Ascending aorta (tissue), 2 donors: ENCODE data around the gene SPHK2. TPM values are rescaled to one million over a fixed set of nuclear protein-coding genes. Genes with fewer than 3 reads are reported as not detected.
A peak's percentile ranks its signal among the peaks of the same experiment; 100 is the strongest.
"Not testable (repeated sequence)": the region's sequence is repeated elsewhere in the genome, so short reads cannot be mapped to it uniquely, and the experiment has no call there.

Experiments
- DNase-seq, 2 donors: peaks; one replicate each; pipeline ENCODE4 v3.0.0-alpha.2; 2019; ENCODE audit warnings: low spot score in 2 of 2
- H3K27ac ChIP-seq, 2 donors: fragments of 200-600 bp; sonication (generic); one replicate each; pipeline ENCODE4 v1.5.1; 2016 to 2017; ENCODE audit warnings: mild to moderate bottlenecking in 1 of 2
- H3K27me3 ChIP-seq: fragments of 200-600 bp; sonication (generic); one replicate; pipeline ENCODE4 v1.5.1; 2017
- H3K36me3 ChIP-seq, 2 donors: fragments of 200-600 bp; sonication (generic); one replicate each; pipeline ENCODE4 v1.5.1; 2016
- H3K4me1 ChIP-seq, 2 donors: fragments of 200-600 bp; sonication (generic); one replicate each; pipeline ENCODE4 v1.5.1; 2016 to 2017; ENCODE audit warnings: mild to moderate bottlenecking in 1 of 2
- H3K4me3 ChIP-seq, 2 donors: fragments of 200-600 bp; sonication (generic); one replicate each; pipeline ENCODE4 v1.5.1; 2016 to 2017; ENCODE audit warnings: mild to moderate bottlenecking in 1 of 2
- H3K9me3 ChIP-seq, 2 donors: fragments of 200-600 bp; sonication (generic); one replicate each; pipeline ENCODE4 v1.5.1; 2016
- intact Hi-C: fragments of 100-400 bp; cut with DNase I; formaldehyde crosslinking; loops from one replicate; pipeline ENCODE4 v1.15.1; 2023
- total RNA-seq: library from RNA; depleted of rRNA; stranded (reverse); fragments of >200 nt; gene quantifications from one replicate; pipeline ENCODE4 v1.1.0, GENCODE V29; 2016
- TF ChIP-seq, protein P1 (sequence below), 3 experiments: fragments of 200-600 bp in 2 of 3; fragments of 450-650 bp in 1 of 3; sonication (generic) in 2 of 3; IDR thresholded peaks; one replicate each; pipeline ENCODE4 v1.5.1; 2016 to 2019; ENCODE audit warnings: antibody characterized with exemption in 3 of 3, mild to moderate bottlenecking in 1 of 3, moderate library complexity in 1 of 3

Gene SPHK2
- total RNA-seq, 1 donor from 2014 or later = 35.3 TPM

DNA sequence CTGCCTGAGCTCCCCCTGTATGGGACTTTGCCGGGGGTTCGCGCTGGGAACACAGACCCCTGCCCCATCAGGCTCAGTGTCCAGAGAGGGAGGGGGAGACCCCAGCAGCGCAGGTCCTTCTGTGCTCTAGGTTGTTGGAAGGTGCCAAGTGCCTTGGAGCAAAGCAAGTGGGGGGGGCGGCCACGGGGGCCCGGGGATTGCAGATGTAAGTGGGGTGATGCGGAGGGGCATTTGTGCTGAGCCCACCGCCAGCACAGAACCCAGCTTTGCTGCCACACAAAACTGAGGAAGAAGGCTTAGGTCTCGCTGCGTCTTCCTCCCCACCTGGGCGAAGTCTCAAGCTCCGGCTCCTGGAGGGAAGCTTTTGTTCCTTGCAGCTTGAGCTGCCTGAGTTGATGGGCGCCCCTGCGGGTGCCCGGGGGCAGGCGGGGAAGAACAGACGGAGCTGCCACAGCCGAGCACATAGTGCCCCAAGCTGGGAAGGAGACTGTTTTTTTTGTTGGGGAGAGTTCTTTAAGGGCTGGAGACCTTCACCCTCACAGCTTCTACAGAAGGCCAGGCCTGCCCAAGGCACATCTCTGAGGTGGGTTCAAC lies 55.0 kb downstream of the SPHK2 start:
- DNase-seq = no peak
- Histone ChIP-seq H3K4me3 (no peak overlapping the region), H3K27me3 (no peaks in the 10 kb centered on the region), H3K27ac (no peak overlapping the region), H3K4me1 (peaks cover 0 to 2% of the 10 kb centered on the region in 2 donors), H3K36me3 (no peaks in the 10 kb centered on the region), H3K9me3 (no peaks in the 10 kb centered on the region)
- intact Hi-C loops = loop anchor here (2.0 kb wide), 2 partner anchors 40 to 64 kb away; no protein-coding TSS in a partner anchor
- TF ChIP-seq, protein P1, sequence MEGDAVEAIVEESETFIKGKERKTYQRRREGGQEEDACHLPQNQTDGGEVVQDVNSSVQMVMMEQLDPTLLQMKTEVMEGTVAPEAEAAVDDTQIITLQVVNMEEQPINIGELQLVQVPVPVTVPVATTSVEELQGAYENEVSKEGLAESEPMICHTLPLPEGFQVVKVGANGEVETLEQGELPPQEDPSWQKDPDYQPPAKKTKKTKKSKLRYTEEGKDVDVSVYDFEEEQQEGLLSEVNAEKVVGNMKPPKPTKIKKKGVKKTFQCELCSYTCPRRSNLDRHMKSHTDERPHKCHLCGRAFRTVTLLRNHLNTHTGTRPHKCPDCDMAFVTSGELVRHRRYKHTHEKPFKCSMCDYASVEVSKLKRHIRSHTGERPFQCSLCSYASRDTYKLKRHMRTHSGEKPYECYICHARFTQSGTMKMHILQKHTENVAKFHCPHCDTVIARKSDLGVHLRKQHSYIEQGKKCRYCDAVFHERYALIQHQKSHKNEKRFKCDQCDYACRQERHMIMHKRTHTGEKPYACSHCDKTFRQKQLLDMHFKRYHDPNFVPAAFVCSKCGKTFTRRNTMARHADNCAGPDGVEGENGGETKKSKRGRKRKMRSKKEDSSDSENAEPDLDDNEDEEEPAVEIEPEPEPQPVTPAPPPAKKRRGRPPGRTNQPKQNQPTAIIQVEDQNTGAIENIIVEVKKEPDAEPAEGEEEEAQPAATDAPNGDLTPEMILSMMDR (IDR thresholded peaks at IDR 0.05) = no peak

DNA sequence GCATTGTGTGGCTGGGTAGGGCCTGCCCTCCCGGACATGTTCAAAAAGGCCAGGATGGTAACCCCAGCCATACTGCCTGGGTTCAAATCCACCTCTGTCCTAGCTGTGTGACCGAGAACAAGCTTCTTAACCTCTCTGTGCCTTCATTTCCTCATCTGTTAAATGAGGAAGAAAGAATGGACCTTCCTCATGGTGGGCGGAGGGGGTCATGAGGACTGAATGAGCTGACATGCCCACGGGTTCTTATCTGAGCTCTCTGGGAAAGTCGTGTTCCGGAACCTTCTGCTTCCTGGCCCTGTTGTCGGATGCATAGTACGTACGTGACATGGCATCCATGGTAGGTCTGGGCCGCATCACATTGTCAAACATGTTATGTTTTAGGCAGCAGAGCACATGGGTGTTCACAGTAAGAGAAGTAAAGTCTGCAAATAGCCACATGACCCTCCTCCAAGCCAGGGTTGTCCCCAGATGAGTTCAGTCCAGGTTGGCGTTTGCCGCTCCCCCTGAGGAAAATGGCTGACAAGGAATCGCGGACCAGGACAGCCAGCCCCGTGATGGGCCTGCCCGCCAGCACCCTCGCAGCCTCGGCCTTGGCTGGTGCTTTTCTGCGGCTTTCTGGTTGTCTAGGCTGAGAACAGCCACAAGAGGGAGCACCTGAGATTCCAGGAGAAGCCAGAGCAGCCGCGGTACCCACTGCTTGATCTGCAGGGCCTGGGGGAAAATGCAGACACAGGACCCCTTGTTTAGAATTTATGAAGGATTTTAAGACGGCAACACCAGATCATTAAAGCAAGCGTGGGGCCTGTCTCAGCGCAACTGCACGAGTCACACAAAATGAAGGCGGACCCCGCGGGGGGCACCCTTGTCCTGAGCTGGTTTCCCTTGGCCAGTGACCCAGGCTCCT lies 55.9 kb downstream of the SPHK2 start:
- intact Hi-C loops = loop anchor here (1.0 to 2.0 kb wide), 3 partner anchors 29 to 64 kb away; partner anchors contain the start of gene CA11
- Histone ChIP-seq H3K27ac (no peak overlapping the region), H3K4me1 (peaks cover 0 to 2% of the 10 kb centered on the region in 2 donors), H3K4me3 (no peak overlapping the region), H3K36me3 (no peaks in the 10 kb centered on the region), H3K9me3 (no peaks in the 10 kb centered on the region), H3K27me3 (no peaks in the 10 kb centered on the region)
- peak; percentile 20 to 90 for DNase-seq
- TF ChIP-seq, protein P1 (IDR thresholded peaks at IDR 0.05) = peak; percentile 84 to 89 (median 86)

DNA sequence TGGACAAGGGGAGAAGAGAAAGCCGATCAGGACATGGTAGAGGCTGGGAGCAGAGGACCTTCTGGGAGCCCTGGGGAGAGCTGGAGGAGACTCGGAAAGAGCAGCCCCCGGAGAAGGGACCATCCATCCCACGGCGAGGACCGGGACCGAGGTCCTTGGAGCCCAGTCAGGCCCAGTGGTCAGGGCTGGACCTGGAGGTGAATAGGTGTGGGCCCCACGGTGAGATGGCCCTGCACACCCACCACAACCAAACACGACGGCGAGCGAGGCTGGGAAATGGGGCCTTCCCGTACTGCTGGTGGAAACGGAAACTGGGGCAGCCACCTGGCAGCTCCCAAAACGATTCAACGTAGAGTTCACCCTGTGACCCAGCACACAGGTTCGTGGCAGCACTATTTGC lies 57.2 kb downstream of the SPHK2 start:
- Histone ChIP-seq H3K36me3 (no peaks in the 10 kb centered on the region), H3K4me1 (peaks cover 0 to 2% of the 10 kb centered on the region in 2 donors), H3K27me3 (no peaks in the 10 kb centered on the region), H3K9me3 (no peaks in the 10 kb centered on the region), H3K27ac (no peak overlapping the region), H3K4me3 (no peak overlapping the region)
- no peak for DNase-seq
- TF ChIP-seq, protein P1 (IDR thresholded peaks at IDR 0.05) = no peak
- intact Hi-C loops = no loop called here

DNA sequence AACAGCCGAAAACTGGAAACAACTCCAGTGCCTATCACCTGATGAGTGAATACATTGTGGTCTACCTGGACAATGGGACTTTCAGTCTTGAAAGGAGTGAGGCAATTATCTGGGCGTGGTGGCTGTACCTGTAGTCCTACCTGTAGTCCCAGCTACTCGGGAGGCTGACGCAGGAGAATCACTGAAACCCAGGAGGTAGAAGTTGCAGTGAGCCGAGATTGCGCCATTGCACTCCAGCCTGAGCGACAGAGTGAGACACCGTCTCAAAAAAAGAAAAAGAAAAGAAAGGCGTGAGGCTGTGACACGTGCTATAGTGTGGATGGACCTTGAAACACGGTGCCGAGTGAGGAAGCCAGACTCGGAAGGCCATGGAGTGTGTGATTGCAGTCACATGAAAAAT lies 57.6 kb downstream of the SPHK2 start:
- Histone ChIP-seq H3K9me3 (no peaks in the 10 kb centered on the region), H3K4me1 (peaks cover 0 to 2% of the 10 kb centered on the region in 2 donors), H3K4me3 (no peak overlapping the region), H3K36me3 (no peaks in the 10 kb centered on the region), H3K27me3 (no peaks in the 10 kb centered on the region), H3K27ac (no peak overlapping the region)
- DNase-seq = no peak
- TF ChIP-seq, protein P1 (IDR thresholded peaks at IDR 0.05) = no peak
- intact Hi-C loops = no loop called here

DNA sequence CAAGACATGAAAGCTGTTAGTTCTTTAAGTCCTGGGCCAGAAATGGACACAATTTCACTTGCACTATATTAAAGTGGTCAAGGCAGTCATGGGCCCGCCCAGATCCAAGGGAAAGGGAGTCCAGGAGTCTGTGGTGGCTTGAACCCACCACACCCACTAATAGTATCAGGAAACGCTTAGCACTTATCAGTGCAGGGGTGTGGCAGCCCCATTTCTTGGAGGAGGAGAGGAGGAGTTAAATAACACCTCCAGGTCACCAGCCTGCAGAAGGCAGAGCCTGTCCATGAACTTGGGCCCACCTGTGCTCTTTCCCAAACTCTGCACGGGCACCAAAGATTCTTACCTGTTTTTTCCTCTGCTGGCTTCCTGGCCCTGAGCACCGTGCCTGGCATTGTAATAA lies 58.9 kb downstream of the SPHK2 start:
- no peak overlapping the region for H3K4me3 ChIP-seq
- no peaks in the 10 kb centered on the region for H3K9me3 ChIP-seq
- TF ChIP-seq, protein P1 (IDR thresholded peaks at IDR 0.05) = no peak
- no peak overlapping the region for H3K27ac ChIP-seq
- no peaks in the 10 kb centered on the region for H3K27me3 ChIP-seq
- DNase-seq = no peak
- intact Hi-C loops = no loop called here
- peaks cover 0 to 2% of the 10 kb centered on the region in 2 donors for H3K4me1 ChIP-seq
- no peaks in the 10 kb centered on the region for H3K36me3 ChIP-seq

DNA sequence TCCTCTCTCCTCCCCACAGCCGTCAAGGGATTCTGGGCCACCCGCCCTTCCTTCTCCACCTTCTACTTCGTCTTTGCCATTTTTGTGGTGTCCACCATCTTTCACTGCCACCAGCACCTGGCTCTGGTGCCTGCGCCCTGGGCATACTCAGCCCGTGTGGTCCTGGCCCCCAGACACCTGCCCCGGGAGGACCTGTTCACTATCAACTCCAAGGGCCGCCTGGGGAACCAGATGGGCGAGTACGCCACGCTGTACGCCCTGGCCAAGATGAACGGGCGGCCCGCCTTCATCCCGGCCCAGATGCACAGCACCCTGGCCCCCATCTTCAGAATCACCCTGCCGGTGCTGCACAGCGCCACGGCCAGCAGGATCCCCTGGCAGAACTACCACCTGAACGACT lies 60.7 kb downstream of the SPHK2 start:
- DNase-seq, H3K36me3 ChIP-seq, H3K9me3 ChIP-seq, intact Hi-C loops, H3K4me1 ChIP-seq, H3K27me3 ChIP-seq, H3K4me3 ChIP-seq, H3K27ac ChIP-seq: not testable (repeated sequence)
